ENCODE measurements around the gene OTP. TPM values are rescaled to one million over a fixed set of nuclear protein-coding genes. Genes with fewer than 3 reads are reported as not detected.

Gene OTP
- polyA plus RNA-seq (ENCODE audit: insufficient read length in 3 of 3), result not detected

DNA sequence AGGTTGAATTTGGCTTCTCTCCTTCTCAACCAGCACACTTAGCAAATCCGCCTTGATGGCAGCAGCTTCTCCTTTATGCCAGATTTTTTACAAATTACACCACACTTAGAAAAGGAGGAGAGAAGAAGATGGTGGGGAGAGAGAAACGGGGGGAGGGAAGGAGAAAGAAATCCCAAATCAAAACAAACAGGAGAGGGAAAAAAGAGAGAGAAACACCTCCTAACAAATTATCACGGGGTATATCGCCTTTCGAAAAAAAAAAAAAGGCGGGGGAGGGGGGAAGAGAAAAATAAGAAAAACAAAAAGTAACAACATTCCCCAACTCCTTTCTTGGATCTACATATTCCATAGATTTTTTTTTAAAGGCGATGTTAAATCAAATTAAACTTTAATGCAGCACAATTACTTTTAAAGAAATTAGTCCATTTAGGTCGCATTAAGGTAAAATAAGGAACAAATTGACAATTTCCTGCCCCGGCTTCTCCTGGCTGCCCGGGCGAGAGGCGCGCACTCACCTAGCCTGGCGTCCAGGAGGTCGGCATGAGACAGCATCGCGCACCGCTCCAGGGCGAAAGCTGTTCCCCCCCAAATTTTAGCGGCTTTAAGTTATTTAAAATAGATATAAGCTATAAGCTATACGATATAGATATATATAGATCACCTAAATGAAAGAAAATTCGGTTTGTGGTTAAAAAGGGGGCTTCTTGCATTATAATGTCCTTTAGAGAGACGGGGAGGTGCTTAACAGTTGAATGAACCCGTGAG is at the start of gene OTP:
Gene OTP, minus strand, starts transcription at position 716 of the 765 bp plus-strand sequence. Its CDS starts 164 bp downstream, at position 552.
- no peak for DNase-seq (ENCODE audit: low read depth in 3 of 3, low spot score in 2 of 3)

DNA sequence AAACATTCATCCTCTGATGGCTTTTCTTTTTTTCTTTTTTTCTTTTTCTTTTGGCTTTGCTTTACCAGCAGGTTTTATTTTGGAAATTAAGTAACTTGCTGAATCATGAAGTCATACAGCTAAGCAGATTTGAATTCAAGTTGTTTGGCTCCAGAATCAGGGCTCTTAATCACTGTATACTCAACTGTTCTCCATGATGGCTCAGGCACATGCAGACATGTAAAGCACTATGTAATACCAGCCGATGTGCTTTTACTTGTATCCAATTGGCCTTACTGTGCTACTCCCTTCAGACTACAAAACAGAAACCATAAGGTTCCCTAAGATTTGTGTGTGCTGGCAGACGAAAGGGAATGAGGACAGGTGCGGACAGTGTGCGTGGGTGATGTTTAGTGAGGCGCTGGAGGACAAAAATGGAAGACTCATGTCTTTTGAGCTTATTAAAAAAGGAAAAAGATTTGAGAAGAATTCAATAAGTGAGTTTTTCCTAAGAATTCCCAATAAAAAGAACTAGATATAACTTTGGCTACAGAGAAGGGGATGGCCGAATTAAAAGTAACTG is 44.7 kb upstream of the OTP start:
- DNase-seq (ENCODE audit: low read depth in 3 of 3, low spot score in 2 of 3), result no peak

DNA sequence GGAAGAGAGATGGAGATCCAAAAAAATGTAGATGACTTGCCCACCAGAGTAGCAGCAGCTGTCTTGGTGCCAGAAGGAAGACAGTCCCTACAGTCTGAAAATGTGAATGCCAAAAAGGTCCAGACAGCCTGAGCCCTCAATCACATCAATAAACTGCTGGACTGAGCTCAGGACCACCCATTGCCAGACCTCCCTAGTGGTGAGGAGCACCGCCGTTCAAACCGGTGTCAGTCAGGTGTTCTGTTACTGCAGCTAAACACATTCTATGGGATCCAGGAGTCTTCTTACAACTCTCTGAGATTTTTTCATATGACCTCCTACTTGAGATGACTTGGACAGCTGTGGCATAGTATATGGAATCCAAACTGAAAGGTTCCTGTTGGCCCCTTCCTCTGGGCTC is 32.0 kb upstream of the OTP start:
- no peak for DNase-seq (ENCODE audit: low read depth in 3 of 3, low spot score in 2 of 3)

DNA sequence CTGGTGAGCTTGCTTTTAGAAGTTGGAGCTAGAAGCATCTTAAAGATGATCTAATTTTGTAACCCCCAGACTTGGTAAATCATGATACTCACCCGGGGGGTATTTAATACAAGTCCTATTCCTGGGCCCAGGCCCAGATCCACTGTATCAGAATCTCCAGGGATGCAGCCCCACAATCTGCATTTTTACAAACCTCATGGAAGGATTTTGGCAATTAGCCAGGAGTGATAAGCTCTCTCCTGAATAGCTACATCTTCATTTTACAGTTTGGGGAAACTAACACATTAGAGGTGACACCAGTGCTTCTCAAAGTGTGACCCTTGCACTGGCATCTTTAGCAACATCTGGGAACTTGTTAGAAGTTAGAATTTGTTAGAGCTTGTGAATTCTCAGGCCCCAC is 31.2 kb upstream of the OTP start:
- no peak for DNase-seq (ENCODE audit: low read depth in 3 of 3, low spot score in 2 of 3)

DNA sequence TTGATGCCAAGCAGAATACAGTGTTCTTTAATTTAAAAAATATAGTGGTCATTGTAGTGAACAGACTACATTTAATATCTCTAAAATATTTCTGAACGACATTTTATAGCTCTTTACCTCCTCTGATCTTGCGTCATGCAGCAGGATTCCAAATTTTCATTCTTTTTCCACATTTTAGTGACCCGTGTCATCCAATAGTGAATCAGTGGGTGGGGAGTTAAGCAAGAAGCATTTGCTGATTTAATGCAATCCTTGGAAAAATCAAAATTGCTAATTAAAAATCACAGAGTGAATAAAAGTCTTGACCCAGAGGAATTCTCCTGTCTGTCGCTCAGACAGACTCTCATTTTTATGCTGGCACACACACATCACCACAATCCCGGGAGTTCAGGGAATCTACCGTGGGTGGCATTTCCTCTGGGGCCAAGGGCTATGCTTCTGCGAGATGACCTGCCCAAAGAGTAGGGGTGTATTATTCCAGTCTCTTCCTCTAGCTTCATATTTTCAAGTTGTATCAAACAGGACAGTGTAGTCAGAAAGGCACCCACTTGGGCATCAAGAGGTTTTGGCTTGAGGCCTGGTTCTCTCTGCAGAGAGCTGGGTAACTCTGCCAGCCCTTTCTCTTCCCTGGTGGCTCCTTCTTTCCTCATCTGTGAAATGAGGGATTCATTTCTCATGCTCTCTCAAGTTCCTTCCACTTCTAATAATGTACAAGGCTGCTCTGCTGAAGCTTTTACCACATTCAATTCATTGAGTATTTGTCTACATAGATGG is 24.8 kb upstream of the OTP start:
- no peak for DNase-seq (ENCODE audit: low read depth in 3 of 3, low spot score in 2 of 3)

DNA sequence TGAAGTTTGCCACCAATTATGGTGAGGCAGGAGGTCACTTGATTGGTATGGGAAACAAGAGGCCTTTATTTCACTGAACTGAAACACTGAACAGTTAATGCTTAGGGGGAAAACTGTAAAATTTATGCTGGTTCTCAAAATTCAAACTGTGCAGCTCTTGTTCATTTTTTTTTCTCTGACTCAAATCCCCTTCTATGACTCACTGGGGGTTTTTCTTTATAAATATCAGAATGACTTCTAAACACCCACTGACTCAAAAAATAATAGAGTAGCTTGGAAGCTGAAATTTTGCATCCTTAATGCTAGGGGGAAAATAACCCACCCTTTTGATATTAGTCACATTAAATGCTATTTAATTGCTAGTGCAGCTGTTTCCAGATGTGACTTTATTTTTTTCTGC is 24.1 kb upstream of the OTP start:
- no peak for DNase-seq (ENCODE audit: low read depth in 3 of 3, low spot score in 2 of 3)

DNA sequence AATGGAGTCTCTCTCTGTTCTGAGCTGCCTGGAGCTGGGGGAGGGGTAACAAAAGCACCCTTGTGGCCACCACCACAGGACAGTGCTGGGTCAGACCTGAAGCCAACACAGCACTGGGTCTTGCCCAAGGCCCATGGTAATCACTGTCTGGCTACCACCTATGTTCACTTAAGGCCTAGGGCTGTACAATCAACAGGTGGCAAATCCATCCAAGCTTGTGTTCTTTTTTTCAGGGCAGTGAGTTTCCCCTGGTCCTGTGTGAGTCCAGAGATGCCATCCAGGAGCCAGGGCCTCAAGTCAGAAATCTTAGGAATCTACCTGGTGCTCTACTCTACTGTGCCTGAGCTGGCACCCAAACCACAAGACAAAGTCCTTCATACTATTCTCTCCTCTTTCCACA is 20.1 kb upstream of the OTP start:
- DNase-seq (ENCODE audit: low read depth in 3 of 3, low spot score in 2 of 3), result no peak

DNA sequence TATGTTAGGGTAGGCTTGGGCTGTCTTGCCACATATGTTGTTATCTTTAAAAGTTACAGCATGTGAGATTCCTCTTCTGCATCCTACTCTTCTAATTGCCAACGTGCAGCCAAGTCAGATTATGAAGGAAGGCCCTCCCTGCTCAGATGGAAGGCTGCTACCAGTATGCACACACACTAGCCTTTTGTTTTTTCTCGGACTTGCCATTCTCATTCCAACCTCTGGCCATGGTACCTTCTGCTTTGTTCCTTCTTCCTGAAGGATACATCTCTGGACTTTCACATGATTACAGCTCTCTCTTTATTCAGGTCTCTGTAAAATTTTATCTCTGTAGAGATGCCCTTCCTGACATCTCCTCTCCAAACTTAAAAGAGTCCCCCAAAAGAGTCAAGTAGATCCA is 12.8 kb upstream of the OTP start:
- DNase-seq (ENCODE audit: low read depth in 3 of 3, low spot score in 2 of 3), result no peak

DNA sequence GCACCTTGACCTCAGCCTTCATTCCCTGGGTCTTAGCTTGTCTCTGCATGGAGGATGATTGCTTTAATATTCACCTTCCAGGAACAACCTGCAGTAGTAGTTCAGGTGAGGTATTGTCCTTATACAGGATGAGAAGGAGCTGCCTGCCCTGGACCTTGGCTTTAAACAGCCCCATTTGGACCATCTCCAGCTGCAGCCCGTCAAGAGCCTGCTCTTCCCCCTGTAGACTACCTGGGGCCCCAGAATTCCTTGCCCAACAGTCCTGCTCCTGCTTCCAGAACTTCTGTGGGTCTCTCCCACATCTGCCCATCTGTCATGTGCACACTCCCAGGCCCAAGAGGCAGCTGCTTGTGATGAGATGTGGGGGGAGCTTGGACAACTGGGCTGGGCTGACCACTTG is 12.2 kb upstream of the OTP start:
- no peak for DNase-seq (ENCODE audit: low read depth in 3 of 3, low spot score in 2 of 3)

DNA sequence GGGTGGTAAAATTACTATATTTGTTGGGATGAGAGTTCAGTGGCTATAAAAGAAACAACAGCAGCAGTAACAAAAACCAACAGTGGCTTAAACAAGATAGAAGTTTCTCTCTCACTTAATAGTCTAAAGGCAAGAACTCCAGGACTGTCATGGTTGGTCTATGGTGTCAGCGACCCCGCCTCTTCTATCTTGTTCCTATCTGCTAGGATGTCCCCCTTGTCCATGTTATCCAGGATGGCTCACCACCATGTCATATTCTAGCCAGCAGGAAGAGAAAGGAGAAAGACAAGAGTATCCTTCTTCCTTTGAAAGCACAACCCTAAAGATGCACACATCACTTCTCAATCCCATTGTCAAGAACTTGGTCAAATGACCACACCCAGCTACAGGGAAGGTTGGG is 11.3 kb upstream of the OTP start:
- no peak for DNase-seq (ENCODE audit: low read depth in 3 of 3, low spot score in 2 of 3)

DNA sequence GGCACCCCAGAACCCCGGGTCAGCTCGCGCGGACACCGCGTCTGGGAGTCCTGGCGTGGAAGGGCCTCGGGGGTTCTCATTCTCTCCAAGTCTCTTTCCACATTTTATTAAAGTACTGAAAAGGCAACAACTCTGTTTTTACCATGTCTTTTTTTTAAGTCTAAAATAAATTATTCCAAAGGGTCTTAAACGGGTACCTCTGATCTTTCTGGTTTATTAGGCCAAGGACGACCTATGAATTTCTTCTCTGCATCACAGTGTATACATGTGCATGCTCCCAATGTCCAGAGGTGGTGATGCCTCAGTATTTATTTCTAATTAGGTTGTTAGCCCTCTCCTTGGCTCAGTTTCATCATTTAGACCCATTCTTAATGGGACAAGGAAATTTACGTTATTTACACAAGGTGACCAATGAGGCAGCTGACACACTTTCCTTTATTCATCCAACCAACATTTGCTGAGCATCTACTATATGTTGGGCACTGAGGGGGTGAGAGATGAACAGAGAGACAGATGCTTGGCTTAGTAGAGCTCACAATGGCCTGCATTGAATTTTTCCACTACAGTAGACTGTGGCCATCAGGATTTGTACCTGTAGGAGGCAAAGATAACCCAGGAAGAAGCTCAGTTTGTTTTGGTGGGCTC is 7.6 kb upstream of the OTP start:
- DNase-seq (ENCODE audit: low read depth in 3 of 3, low spot score in 2 of 3), result no peak

DNA sequence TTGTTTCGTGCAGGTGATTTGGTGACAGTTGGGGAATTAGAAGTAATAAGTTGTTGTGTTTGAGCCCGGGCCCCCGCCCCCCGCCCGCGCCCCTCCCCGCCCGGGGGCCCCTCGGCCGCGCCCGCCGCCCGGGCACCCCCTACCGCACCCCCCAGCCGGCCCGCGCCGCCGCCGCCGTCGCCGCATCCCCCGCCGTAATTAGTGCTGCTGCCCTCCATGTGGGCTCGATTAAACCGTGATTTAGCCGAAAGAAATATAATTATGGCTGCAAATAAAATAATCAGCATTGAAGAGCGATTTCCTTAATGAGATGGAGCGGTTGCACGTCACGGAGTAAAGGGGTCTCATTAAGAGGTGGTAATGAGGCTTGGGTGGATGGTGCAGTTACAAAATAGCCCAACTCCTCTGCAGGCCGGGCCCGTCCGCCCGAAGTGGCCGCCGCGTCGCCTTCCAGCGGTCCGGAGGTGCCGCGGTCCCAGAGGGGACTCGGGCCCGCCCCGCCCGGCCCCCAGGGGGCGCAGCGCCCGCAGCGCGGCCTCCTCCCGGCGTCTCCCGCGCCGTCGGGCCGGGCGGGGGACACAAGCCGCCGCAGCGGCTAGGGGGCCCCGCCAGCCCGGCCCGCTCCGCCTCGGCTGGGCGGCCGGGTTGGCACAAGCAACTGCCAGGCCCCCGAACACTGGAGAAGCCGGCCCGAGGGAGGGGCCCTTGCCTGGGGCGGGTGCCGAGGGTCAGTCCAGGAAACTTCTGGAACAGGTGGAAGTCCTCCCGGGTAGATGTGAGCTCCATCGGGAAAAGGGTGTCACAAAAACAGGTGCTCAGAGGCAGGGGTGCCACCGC is 6.9 kb upstream of the OTP start:
- no peak for DNase-seq (ENCODE audit: low read depth in 3 of 3, low spot score in 2 of 3)

DNA sequence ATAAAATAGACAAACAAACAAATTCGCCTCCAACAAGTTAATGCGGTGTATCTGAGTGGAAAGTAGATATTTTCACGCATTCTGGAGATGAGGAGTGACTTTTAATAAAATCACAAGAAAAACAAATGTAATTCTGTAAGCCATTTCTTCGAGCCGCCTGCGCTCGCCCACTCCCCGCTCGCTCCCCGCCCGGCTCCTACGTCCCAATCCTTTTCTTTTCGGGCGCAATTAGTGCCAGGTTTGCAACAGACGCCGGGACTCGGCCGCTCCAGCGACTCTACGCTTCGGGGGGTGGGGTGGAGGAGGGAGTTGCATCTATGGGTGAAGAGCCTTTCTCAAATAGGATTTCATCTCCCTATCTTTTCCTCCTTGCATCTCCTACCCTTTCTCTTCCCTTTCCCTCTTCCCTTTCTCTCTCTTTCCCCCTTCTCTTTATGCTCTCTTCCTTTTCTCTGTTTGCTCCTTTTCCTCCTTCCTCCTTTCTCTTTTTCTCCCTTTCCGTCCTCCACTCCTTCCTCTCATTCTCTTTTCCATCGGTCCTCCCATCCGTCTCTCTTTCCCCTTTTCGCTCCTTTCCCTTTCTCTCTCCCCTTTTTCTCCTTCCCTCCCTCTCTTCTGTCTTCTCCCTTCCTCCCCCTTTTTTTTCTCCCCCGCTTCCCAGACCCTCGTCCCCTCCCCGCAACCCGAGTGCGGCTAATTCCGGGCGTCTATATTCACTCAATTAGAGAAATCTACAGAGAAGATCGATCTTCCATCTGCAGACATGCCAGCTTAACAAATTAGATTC is 6.1 kb upstream of the OTP start:
- DNase-seq (ENCODE audit: low read depth in 3 of 3, low spot score in 2 of 3), result no peak

DNA sequence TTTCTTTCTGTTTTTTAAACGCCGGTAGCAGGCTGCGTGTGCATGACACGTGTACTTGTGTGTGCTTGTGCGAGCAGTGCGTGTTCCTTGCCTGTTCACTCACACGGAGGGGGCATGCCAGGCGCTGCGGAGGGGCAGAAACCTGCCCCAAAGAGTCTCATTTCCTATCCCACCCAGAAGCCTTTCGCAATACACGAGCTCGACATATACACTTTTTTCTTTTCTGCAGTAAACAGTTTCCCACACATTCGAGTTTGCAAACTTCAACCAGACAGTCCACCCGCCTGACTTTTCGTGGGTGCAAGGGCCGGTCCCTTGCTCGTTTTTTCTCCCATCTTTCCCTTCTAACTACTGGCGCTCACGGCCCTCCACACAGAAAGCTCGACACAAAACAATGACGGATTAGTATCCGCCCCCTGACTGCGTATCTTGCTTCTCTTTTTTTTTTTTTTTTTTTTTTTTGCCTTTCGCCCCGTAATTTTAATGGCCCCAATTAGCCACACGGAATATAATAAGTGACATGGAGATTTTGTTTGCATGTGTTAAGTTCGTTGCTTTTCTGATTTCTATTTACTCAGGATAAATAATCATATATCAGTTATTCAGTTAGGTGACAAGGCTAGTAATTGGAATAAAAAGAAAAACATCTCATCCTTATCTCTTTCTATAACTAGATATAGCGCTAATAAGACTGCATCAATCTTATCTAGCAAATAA is 5.3 kb upstream of the OTP start:
- no peak for DNase-seq (ENCODE audit: low read depth in 3 of 3, low spot score in 2 of 3)

DNA sequence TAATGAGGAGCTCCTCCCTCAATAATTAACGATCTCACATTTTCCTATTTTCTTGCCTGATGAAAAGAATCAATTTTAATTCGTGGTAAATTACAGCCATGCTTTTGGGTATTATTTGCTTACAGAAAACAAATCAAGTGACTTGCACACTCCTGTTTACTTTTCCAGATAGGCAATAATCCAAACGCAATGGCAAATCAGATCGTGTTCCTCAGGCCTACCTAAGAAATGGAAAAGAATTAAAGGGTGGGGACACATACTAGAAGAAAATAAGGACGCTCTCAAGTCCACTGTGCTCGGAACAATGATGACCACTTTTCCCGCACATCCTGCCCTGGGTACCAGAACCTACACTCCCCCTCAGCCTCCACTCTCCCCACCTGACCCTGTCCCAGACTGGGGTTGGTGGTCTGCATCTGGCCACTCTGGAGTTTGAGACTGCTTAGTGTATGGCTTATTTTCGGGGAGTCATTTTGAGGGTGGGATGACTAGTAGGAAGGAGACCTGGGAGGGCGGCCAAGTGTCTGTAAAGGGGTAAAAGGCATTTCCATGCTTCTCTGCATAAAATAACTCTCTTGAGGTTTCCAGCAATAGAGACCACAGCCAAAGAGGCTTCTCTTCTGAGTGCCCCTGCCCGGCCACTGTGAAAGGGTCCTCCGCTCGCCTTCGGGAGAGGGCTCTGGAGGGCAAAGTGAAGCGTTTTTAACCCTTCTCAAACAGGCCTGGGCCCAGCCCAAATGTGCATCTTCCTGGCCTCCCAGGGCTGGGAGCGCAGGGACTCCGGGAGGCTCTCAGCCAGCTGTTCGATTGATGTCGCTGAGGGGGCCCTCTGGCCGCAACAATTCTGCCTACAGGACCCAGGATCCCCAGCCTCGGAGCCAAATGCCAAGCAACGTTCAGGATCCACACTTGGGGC is 4.5 kb upstream of the OTP start:
- DNase-seq (ENCODE audit: low read depth in 3 of 3, low spot score in 2 of 3), result no peak

DNA sequence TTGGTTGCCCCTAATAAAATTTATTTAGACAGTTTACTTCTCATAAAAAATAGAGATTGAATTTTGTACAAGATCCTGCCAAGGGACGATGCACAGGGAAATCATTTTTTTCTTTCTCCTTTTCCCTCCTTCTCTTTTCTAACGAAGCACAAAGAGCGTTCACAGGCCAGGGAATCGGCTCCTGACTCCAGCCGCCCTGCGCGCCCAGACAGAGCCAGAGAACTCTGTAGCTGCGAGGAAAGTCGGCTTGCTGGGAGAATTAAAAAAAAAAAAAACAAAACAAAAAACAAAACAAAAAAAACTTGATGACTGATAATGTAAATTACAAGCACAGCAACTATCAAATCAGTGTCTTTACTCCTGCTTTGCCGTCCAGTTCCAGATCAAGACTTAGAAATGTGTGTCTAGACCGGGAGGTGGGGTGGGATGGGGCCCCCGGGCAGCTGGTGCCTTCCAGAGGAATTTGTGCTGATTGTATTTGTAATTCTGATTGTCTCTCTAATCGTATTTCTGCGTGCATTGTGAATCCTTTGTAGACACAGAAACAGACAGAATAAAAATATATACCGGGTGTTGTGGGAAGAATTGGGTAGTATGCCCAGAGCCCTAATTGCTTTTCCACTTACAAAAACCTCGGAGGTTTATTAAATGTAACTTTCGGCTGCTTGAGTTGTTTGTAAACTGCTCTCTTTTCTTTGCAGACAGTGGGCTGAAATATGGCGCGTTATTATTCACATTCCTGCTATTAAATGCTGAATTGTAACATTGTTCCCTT is 3.6 kb upstream of the OTP start:
- no peak for DNase-seq (ENCODE audit: low read depth in 3 of 3, low spot score in 2 of 3)

DNA sequence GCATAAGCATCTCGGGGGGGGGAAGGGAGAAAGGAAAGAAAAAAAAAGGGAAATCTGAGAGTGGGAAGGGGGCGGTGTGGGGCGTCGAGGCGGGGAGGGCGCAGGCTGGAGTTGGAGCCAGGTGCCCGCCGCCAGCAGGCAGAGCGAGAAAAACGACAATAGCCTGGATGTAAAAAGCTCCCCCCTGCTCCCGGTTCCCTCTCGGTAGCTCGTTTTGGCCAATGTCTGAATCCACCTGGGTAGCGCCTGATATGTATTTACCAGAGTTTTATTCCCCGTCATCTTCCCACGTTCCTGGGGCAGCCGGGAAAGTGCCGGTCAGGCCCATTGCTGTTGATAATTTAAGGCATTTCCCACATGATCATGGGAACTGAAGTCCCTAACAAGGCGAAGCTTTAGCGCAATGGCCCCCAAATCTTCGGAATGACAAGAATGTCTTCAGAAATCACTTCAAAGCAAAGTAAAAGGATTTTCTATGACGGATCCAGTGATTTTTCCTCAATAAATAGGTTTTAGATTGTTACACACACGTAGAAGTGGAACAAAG is 3.0 kb upstream of the OTP start:
- DNase-seq (ENCODE audit: low read depth in 3 of 3, low spot score in 2 of 3), result no peak

Measured in right renal cortex interstitium (tissue), 3 donors.